ENCODE measurements around the gene THAP3.
A peak's percentile ranks its signal among the peaks of the same experiment; 100 is the strongest.
"Not testable (repeated sequence)": the region's sequence is repeated elsewhere in the genome, so short reads cannot be mapped to it uniquely, and the experiment has no call there.

THAP3 gene

DNA sequence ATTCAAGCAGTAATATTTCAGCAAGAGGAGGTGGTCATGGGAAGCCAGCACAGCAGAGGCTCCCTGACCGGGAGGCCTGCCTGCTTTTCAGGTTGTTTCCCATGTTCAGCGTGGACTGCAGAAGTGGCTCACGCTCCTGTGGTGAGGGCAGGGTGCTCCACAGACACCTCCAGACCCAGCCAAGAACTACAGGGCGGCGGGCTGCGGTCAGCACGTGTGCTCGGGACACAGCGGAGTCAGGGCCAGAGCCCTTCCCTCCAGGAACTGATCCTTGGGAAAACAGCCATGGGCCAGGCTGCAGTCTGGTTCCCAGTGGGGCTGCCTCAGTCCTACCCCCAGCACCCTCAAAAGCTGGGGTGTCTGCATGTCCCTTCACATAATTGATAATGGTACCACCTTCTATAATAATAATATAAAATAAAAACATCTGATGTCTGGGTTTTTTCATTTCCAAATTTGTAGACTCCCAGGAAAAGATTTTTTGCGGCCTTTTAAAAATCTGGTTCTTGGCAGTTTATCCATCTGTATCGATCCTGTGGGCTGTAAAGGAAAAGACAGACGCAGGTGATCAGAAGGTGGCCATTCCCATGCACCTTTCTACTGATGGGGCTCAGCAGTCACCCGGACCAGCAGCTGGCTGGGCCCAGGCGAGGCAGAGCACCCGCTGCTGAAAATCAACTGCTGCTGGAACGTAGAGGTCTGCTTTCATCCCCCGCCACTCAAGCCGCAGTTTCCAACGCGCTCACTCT, 10.7 kb downstream of the THAP3 start:
- no peak for DNase-seq (ENCODE audit: low read depth in 2 of 2)

GRCh38 chr1:6635910-6636760, 11.5 kb downstream of the THAP3 start:
- DNase-seq (ENCODE audit: low read depth in 2 of 2), result no peak

GRCh38 chr1:6636778-6637177, 12.1 kb downstream of the THAP3 start:
- not testable (repeated sequence) for DNase-seq (ENCODE audit: low read depth in 2 of 2)

- DNase-seq (ENCODE audit: low read depth in 2 of 2), result no peak
Observed at GRCh38 chr1:6637770-6638169, 13.1 kb downstream of the THAP3 start.

- no peak for DNase-seq (ENCODE audit: low read depth in 2 of 2)
Observed at GRCh38 chr1:6638226-6638625, 13.6 kb downstream of the THAP3 start.

DNA sequence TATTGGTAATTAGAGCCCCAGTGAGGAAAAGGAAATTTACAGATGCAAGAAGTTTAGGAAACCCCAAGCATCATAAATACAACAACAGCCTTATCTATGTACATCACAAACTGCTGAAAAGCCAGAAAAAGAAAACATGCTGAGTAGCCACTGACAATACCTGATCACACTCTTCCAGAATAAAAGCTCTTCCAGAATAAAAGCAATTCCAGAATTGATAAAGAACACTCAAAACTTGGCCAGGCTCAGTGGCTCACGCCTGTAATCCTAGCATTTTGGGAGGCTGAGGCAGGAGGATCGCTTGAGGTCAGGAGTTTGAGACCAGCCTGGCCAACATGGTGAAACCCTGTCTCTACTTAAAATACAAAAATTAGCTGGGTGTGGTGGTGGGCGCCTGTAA, 16.2 kb downstream of the THAP3 start:
- not testable (repeated sequence) for DNase-seq (ENCODE audit: low read depth in 2 of 2)

DNA sequence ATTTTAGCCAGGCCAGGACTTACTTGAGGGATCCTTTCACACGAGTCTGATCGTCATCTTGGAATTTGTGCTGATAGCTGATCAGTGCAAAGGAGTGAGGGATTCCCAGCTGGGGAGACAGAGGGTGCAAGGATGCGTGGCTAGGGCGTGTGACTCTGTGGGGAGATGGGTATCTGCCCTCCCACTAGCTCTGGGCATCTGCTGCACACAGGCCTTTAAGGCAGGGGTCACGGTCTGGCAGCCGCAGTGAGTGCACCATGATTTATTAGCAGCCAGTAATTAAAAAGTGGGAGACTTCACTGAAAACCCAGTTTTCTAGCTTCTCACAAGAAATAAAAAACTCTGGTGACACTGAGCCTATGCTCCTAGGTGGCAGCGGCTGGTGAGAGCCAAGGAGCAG, 20.4 kb downstream of the THAP3 start:
- no peak for DNase-seq (ENCODE audit: low read depth in 2 of 2)

- peak in 1 of 2 donors; percentile 12 for DNase-seq (ENCODE audit: low read depth in 2 of 2)
Observed at GRCh38 chr1:6646499-6647148, 22.0 kb downstream of the THAP3 start.

GRCh38 chr1:6648556-6648955, 23.9 kb downstream of the THAP3 start:
- no peak for DNase-seq (ENCODE audit: low read depth in 2 of 2)

DNA sequence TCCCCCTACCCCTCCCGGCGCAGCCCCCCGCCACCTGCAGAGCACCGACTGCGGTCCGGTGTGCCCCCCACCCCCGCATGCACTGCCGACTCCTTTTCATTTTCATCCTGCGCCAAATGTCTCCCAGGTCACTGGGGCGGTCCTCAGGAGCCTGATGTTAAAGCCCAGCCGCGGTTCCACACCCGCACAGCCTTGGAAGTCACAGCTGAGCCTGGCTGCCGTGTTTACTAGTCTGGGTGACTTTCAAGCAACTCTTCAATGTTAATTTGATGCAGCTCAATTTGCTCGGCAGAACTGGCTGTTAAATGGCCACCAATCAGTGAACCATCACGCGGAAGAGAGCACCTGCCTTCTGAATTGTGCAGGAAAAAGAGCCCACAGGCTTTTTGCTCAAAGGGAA, 27.2 kb downstream of the THAP3 start:
- no peak for DNase-seq (ENCODE audit: low read depth in 2 of 2)

DNA sequence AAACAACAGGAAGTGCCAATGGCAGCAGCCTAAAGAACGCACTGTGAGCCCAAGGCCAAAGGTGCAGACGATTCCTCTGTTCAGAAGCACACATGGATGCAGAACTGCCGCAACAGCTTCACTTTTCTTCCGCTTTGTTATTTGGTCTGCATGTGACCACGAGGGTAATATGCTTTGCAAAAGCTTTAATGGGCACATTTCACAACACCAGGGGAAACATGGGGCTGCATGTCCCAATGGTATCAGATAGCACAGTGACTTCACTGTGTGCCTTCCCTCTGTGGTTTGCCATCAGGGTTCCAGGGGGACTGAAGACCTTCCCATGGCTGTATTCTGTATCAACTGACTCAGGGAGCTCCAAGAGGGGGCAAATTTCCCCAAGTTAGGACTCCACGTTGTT, 28.3 kb downstream of the THAP3 start:
- no peak for DNase-seq (ENCODE audit: low read depth in 2 of 2)

GRCh38 chr1:6653436-6654290, 29.0 kb downstream of the THAP3 start:
- no peak for DNase-seq (ENCODE audit: low read depth in 2 of 2)

DNA sequence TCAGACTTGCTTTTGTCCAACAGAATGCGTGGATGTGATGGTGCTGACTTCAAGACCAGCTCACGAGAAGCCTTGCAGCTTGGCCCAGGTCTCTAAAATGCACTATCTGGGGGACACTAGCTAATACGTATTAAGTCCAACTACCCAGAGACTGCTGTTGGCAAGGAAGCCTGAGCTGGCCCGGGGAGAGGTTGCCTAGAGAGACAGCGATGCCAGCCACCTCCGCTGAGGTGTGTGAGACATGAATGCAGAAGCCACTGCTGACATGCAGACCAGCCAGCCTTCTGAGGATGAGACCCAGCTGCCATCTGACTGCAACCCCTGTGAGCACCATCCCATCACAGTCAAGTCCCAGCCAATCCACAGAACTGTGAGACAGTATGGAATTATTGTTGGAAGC, 32.5 kb downstream of the THAP3 start:
- no peak for DNase-seq (ENCODE audit: low read depth in 2 of 2)

GRCh38 chr1:6658359-6659060, 33.8 kb downstream of the THAP3 start:
- no peak for DNase-seq (ENCODE audit: low read depth in 2 of 2)

- no peak for DNase-seq (ENCODE audit: low read depth in 2 of 2)
Observed at GRCh38 chr1:6660415-6661049, 35.9 kb downstream of the THAP3 start.

DNA sequence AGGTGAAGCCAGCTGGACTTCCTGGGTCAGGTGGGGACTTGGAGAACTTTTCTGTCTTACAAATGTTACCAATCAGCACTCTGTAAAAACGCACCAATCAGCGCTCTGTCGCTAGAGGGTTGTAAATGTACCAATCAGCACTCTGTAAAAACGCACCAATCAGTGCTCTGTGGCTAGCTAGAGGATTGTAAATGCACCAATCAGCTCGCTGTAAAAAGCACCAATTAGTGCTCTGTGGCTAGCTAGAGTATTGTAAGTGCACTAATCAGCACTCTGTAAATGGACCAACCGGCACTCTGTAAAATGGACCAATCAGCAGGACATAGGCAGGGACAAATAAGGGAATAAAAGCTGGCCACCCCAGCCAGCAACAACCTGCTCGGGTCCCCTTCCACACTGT, 37.8 kb downstream of the THAP3 start:
- DNase-seq (ENCODE audit: low read depth in 2 of 2), result not testable (repeated sequence)

DNA sequence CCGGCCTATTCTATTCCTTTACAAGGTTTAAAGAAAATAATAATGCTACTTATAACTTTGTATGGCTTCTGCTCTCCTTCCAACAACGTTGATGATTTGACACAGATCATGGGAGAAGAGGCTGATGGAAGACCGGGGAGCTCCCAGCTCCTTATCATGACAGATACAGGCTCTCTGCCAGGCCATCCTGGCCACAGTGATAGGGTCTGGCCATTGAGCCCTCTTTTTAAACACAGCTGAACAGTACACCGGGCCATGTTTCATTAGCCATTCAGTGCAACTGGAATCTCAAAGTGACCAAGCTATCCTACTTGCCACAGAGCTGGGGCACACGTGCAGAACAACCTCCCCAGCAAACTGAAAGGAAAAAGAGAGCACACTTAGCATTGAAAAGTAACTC, 42.0 kb downstream of the THAP3 start:
- no peak for DNase-seq (ENCODE audit: low read depth in 2 of 2)

DNA sequence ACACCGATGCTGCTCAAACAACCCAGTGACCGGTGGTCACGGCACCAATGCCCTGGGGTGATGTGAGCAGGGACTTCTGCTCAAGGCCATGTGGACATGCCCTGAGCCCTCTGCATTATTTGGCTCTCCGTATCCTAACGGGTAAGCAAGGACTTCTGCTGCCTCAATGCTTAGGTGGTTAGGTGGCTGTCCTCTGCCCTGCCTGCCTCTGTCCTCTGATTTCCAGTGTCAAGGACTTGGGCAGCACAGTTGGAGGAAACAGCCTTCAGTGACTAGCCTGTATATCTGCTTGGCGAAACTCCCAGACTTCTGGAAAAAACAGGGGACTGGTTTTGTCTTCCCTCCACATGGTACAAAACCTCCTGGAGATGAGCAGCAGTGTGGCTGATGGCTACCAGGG, 42.5 kb downstream of the THAP3 start:
- DNase-seq (ENCODE audit: low read depth in 2 of 2), result no peak

- DNase-seq (ENCODE audit: low read depth in 2 of 2), result no peak
Observed at GRCh38 chr1:6668503-6668902, 43.8 kb downstream of the THAP3 start.

DNA sequence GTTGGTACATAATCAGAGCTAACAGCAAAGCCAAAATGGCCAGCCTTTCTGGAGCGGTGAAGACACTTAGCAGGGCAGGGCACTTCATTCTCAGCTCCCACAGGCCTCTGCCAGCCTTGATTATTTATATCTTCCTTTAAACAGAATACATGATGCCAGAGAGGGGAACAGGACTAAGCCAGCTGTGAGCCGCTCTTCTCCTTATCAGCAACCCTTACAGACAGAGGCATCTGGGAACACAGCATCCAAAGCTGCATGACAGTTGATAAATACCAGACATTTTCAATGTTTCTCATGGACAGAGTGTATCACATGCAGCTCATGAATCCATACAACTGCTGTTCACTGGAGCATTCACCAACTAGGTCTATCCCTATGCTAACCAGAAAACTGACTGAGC, 47.9 kb downstream of the THAP3 start:
- no peak for DNase-seq (ENCODE audit: low read depth in 2 of 2)

Measured in stimulated activated CD8-positive, alpha-beta memory T cell treated with anti-CD3 and anti-CD28 coated beads, Interleukin-15, amount 100 ng/mL, for 4 hours (primary cell).